ENCODE results near the gene L3MBTL4.

Gene L3MBTL4

GRCh38 chr18:5958822-5959221, 455.9 kb downstream of the L3MBTL4 start:
- DNase-seq (ENCODE audit: low spot score): no peak

GRCh38 chr18:5955861-5956260, 458.9 kb downstream of the L3MBTL4 start:
- no peak for DNase-seq (ENCODE audit: low spot score)

GRCh38 chr18:5951515-5952091, 463.1 kb downstream of the L3MBTL4 start:
- no peak for DNase-seq (ENCODE audit: low spot score)

- no peak for DNase-seq (ENCODE audit: low spot score)
Measured at GRCh38 chr18:5948781-5949180, 465.9 kb downstream of the L3MBTL4 start.

GRCh38 chr18:5948237-5948636, 466.5 kb downstream of the L3MBTL4 start:
- no peak for DNase-seq (ENCODE audit: low spot score)

GRCh38 chr18:5944448-5944847, 470.3 kb downstream of the L3MBTL4 start:
- DNase-seq (ENCODE audit: low spot score): no peak

- no peak for DNase-seq (ENCODE audit: low spot score)
Measured at GRCh38 chr18:5943514-5943913, 471.2 kb downstream of the L3MBTL4 start.

GRCh38 chr18:5942591-5942990, 472.1 kb downstream of the L3MBTL4 start:
- no peak for DNase-seq (ENCODE audit: low spot score)

- no peak for DNase-seq (ENCODE audit: low spot score)
Measured at GRCh38 chr18:5941890-5942289, 472.8 kb downstream of the L3MBTL4 start.

GRCh38 chr18:5939801-5940667, 474.7 kb downstream of the L3MBTL4 start:
- no peak for DNase-seq (ENCODE audit: low spot score)

GRCh38 chr18:5937795-5938194, 476.9 kb downstream of the L3MBTL4 start:
- DNase-seq (ENCODE audit: low spot score): no peak

- no peak for DNase-seq (ENCODE audit: low spot score)
Measured at GRCh38 chr18:5937121-5937520, 477.6 kb downstream of the L3MBTL4 start.

GRCh38 chr18:5930789-5931188, 483.9 kb downstream of the L3MBTL4 start:
- no peak for DNase-seq (ENCODE audit: low spot score)

GRCh38 chr18:5918205-5918858, 496.4 kb downstream of the L3MBTL4 start:
- no peak for DNase-seq (ENCODE audit: low spot score)

- DNase-seq (ENCODE audit: low spot score): no peak
Measured at GRCh38 chr18:5914951-5915350, 499.8 kb downstream of the L3MBTL4 start.

GRCh38 chr18:5914016-5914415, 500.7 kb downstream of the L3MBTL4 start:
- DNase-seq (ENCODE audit: low spot score): no peak

GRCh38 chr18:5912566-5912965, 502.1 kb downstream of the L3MBTL4 start:
- DNase-seq (ENCODE audit: low spot score): no peak

GRCh38 chr18:5909125-5909524, 505.6 kb downstream of the L3MBTL4 start:
- no peak for DNase-seq (ENCODE audit: low spot score)
